SKM-1 (cell line): ENCODE data around the gene JADE2.

Source experiments
- DNase-seq: peaks from one replicate; lab custom pipeline; 2025; ENCODE audit not compliant: unreplicated experiment; lab: John Stamatoyannopoulos, UW

Gene JADE2

GRCh38 chr5:134529460-134529859 is 4.0 kb downstream of the JADE2 start:
- DNase-seq, result no peak

DNA sequence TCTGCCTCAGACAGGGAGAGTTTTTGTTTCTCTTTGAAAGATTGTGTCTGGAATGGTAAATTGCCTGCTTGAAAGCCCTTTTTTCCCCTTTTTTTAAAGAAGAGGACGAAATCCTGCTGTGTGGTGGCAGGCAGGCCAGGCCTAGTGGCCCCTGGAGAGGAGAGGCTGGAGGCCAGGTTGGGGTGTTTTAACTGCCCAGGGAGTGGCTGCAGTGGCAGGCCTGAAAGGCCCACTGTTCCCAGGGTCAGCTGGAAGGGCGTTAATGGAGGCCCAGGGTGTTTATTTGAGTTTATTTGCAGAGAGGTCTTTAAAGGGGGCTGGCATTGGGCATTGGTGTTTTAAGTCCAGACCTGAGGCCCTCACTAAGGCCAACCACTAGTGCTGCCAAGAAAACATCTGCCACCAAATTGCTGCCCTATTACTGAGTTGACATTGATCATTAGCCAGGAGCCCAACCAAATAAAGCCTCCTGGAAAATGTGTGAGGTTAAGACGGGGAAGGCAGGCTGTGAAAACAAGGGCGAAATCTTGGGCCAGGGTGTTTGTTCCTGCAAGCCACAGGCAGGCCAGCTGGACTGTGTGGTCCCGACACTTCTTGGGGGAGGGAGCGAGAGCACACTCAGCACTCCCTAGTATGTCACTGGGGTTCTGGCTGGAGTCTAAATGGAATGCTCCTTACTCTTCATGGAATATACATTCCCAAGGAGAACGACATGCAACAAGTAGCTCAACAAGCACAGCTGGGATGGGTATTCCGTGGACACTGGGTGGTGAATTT is 5.0 kb downstream of the JADE2 start:
- DNase-seq, result no peak

- no peak for DNase-seq
Measured at GRCh38 chr5:134533115-134533815, 7.8 kb downstream of the JADE2 start.

DNA sequence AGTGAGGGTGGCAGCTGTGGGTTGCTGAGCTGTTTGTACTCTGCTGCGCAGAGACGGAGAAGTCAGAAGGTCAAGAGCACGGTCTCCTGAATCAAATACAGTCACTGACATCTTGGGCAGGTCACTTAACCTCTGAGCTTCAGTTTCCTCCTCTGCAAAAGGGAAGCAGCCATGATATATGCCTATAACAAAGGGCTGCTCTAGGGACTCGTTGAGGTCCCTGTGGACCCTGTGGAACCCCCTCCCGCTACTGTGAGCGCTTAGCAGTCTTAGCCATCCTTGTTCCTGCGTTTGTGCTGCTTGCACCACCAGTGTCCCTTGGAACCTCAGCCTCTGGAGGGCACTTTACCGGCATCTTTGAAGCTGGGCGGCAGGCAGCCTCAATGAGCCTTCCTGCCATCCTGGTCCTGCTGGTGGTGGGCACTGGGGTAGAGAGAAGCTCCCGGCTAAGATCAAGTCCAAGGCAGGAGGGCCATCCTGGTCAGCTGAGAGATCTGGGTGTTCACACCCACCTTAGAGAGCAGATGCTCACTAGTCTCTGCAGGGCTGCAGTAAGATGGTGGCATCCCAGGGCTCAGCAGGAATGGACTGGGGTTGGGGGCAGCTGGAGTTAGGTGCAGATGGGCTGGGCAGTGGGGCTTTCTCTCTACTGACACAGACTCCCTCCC is 8.7 kb downstream of the JADE2 start:
- no peak for DNase-seq

DNA sequence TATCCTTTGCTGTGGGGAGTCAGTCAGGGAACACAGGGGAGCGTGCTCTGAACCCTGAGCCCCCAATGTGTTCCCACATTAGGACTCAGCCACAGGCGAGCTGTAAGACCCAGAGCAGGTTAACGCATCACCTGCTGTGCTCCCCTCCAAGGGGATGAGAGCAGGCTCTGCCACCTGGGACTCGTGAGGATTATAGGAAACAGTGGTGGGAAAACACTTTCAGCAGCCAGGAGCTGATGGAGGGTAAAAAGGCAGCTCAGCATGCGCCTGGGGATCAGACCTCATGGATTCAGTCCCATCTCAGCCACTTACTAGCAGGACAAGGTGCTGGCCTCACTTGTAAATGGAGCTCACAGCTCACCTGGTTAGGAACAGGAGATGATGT is 9.2 kb downstream of the JADE2 start:
- no peak for DNase-seq

- DNase-seq, result no peak
Measured at GRCh38 chr5:134536876-134537275, 11.4 kb downstream of the JADE2 start.

DNA sequence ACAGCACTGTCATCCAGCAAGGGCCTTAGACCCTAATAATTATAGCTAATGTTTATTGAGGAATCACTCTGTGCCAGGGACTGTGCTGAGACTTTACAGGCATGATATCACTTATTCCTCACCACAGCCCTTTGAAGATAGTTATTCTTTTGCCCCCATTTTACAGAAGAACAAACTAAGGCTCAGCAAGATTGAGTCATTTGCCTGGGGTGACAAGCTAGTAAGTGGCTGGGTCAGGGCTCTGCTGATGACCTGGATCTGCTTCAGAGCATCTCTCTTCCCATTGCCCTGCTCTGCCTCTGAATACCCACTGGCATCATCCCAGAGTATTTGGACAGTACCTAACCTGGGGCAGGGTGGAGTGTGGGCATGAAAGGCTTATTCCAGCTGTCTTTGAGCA is 11.8 kb downstream of the JADE2 start:
- DNase-seq, result no peak

GRCh38 chr5:134538296-134538695 is 12.8 kb downstream of the JADE2 start:
- no peak for DNase-seq

DNA sequence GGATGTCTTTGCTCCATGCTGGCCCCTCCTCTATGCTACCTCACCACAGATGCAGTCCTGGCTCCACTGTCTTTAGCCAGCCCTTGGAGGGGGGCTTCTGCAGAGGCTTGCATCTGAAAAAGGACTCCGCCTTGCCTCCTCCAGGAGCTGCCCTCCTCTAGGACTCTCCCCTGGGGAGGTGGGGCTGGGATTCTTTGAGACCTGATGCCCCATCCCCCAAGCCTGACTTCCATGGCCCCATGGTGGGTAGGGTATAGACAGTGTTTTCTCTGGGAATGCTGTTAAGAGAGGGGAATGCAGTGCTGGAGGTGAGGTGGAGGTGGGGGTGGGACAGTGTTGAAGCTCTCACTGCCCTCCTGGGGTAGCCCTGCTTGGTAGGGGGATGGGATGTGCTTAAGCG is 14.3 kb downstream of the JADE2 start:
- DNase-seq, result no peak

DNA sequence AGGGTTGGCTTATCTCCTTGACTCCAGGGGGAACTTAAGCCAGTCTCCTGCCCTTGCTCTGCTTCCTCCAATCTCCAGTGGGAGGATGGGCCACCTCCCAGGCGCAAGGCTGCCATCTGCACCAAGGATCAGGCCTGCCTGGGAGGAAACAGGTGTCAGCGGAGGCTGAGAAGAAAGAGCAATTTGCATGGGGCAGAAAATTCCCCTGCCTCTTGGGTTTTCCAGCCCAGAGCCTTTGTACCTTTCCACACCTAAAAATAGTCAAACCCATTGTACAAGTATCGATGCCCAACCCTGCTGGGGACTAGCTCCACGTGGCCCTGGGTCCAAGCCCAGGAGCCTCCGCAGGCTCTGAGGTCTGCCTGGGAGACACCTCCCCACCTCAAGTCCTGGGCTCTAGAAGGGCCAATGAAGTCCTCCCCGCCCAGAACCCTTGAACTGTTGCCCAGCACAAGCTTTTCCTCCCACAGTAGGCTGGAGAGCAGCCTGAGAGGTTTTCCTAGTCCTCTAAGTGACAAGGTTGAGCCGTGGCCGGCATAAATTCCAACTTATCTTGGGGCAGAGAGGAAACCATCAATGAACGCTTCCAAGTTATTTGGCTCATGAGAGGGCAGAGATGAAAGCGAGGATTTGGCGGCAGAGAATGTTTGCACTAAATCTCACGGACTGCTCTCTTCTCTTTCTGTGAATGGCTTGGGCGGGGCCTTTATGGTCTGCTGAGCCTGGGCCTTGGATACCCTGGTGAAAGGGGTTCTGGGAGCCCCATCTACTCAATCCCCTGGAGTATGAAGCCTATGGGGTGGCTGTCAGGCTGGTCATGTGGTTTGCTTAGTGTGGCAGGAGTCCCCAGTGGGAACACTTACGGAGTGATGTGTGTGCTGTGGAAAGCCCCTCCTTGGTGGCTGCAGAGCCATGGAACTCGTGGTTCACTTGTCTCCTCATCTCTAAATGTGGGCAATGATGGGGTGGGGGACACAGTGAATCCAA is 15.6 kb downstream of the JADE2 start:
- no peak for DNase-seq

DNA sequence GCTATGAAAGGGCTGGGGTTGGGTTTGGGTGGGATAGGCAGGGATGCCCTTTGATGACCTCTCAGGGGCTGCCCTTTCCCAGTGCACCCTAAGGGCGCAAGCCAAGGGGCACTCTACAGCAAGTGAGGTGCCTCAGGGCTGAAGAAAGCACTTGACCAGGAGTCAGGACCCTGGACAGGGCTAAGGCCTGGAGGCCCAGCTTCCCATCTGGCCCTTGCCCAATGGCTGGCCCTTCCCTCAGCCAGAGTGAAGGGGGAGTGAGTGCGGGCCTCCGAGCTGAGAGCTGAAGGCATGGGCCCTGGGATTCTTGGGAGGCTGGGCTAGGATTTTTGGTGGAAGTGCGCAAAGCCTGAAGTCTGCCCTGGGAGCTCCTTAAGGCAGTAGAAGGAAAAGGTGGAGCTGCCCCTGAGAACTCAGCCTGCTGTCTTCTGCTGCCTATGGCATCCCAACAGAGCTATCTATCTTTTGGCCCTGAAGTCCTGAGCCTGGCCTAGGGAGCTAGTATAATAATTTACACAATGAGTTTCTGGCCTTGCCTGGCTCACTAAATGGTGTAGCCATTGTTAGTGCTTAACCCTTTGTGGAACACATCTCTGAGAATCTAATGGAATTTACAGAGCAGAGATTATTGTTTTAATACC is 16.4 kb downstream of the JADE2 start:
- no peak for DNase-seq

GRCh38 chr5:134543820-134544614 is 18.5 kb downstream of the JADE2 start:
- DNase-seq, result no peak

DNA sequence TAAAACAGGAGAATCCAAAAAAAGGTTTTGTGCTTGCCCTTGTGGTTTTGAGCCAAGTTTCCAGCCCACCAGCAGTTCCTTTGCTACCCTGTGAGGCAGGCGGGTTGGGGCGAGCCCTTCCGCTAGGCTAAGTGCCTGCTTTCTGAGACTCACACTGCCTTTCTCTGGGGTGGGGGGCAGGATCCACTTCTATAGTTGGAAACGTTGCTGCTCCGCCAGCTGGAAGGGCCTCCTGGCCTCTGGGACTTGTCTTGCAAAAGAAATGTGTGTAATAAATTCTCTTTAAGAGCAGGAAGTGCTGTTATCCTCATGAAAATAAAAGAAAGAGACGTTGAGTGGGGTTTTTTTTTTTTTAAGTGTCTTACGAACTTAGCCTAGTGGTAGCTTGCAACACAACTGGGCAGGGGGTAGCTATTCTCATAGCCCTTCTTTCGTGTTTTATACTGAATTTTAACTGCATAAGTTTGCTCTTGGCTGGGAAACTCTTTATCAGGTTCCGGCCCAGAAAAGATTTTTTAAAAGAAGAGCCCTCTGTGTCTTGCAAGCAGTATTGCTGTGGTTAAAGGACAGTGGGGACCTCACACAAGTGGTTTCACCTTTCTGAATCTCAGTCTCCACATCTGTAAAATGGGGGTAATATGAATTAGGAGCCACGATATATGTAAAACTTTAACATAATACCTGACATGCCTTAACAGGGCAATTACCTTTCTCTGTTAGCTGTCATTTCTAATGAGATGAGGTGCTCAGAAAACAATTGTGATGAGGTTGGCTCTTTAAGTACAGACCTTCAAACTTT is 19.8 kb downstream of the JADE2 start:
- DNase-seq, result no peak

DNA sequence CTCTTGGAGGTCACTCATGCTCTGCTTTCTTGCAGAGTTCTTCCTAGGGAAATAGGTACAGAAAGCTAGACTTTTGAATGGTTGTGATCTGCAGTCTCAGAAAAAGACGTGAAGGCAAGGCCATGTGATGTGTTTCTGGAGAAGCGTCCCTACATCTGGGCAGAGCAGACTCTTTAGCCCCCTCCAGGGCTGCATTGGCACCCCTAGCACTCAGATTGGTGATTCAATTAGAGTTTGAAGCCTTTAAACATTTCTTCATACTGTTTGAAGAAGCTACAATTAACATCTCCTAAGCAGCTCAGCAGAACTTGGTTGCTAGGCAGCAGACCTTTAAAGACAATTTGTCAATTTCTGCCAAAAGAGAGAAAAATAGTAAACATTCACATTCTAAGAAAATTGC is 21.6 kb downstream of the JADE2 start:
- DNase-seq, result no peak

GRCh38 chr5:134547579-134547978 is 22.1 kb downstream of the JADE2 start:
- no peak for DNase-seq

GRCh38 chr5:134547999-134548658 is 22.7 kb downstream of the JADE2 start:
- no peak for DNase-seq

DNA sequence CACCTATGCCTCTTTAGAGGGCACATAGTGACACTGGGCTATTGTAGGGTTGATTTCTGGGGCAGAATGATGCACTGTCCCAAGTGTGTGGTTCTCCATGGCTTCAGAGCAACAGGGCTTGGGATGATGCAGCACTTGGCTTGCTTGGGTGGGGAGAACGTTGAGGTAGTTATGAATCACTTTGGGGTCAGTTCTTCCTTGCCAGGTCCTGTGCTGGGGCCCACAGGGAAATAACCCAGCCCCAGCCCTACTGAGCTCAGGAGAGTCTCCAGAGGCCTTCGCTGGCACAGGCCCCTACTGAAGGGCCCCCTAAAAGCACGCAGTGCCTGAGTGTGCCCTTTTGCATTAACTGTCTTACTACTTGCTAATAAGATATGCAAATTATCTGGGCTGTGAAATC is 24.2 kb downstream of the JADE2 start:
- no peak for DNase-seq
